HG03159 (cell line): ENCODE data around the gene BPHL.
"Not testable (repeated sequence)": the region's sequence is repeated elsewhere in the genome, so short reads cannot be mapped to it uniquely, and the experiment has no call there.

Source experiments
- ATAC-seq: cut with Tn5 transposase; IDR thresholded peaks from one replicate; pipeline ENCODE4 v1.9.1; 2021; ENCODE audit warnings: mild to moderate bottlenecking, moderate library complexity; ENCODE audit not compliant: unreplicated experiment

Gene BPHL

DNA sequence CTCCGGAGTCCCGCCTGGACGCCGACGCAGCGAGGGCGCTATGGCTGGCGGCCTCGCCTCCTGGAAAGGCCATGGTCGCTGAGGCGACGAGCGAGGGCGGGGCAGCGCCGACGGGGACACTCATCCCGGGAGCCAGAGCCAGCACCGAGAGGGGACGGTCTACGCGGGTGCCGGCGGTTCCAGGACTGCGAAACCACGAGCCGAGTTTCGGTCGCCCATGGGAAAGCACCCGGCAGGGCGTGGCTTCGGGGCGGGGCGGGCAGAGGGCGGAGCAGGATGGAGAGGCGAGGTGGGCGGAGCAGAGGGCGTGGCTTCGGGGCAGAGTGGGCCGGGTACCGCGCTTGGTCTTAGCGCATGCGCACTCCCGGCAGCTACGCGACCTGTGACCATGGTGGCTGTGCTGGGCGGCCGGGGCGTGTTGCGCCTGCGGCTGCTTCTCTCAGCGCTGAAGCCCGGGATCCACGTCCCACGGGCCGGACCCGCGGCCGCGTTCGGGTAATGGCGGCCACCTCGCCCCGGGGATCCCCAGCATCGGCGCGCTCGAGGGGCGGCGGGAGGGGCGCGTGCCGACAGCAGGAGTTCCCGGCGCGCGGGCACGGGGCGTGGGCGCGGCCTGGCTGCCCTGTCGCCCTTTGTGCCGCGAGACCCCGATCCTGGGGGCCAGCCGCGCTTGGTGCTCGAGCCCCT, at the start of gene BPHL:
TSS of gene BPHL (plus strand) at position 359 of the 687 bp plus-strand sequence. CDS start at position 389, 30 bp downstream.
- peak; percentile 94 for ATAC-seq

DNA sequence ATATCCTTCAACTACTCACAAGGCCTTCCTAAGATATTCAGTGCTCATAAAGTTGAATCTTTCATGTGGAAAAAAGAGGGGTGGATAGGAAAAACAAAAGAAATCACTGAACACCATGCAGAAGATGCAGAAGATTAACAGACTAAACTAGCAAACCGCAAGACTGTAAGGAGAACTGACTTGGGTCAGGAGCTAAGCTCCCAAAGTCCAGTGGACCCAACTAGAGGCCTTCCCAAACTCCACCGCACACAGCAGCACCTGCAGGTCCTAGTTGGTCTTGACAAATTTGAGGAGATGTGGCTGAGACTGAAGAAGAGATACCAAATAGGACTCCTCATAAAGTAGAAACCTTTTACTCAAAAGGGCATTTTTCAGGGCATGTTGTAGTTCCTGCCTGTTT, 46.9 kb upstream of the BPHL start:
- ATAC-seq = no peak

DNA sequence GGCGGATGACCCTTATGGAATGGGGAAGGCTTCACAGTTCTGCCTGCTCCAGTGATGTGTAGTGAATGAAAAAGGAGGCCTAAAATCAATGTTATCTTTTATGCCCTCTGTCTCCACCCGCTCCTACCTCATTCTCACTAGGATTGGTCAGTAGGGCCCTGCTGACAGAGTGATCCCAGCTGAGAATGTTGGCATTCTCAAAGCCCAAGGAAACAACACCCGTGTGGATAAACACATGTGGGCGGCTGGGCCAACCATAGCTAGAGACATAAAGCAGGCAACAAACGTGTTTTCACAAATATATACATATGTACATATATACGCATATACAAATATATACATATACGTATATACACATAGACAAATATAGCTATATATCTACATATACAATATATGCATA, 45.7 kb upstream of the BPHL start:
- ATAC-seq = no peak

GRCh38 chr6:3073382-3073781, 45.1 kb upstream of the BPHL start:
- no peak for ATAC-seq

GRCh38 chr6:3075772-3076113, 42.8 kb upstream of the BPHL start:
- no peak for ATAC-seq

DNA sequence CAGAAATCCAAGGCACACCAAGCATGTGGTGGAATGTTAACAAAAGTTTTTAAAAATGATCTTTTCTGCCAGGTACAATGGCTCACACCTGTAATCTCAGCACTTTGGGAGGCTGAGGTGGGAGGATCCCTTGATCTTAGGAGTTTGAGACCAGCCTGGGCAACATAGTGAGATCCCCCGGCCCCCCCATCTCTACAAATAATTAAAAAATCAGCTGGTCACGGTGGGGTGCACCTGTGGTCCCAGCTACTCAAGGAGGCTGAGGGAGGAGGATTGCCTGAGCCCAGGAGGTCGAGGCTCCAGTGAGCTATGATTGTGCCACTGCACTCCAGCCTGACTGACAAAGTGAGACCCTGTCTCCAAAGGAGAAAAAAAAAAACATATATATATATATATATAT, 42.2 kb upstream of the BPHL start:
- ATAC-seq = no peak

DNA sequence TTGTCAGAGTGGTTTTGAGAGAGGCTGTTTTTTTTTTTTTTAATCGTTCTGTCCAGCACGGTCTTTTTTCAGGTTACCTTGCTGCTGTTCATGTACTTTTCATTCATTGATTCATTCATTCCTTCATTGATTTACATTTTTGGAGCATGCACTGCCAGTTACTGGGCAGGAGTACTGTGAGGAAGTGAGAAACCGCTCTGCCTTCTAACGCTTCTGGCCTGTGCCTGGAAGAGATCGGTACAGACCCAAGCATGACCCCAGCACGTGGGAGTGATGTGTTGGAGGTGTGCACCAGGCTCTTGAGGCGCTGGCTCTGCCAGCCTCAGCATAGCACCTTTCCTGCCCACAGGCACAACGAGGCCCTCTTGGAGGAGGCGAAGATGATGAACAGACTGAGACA, 41.1 kb upstream of the BPHL start:
- ATAC-seq = no peak

GRCh38 chr6:3078952-3079351, 39.6 kb upstream of the BPHL start:
- ATAC-seq = not testable (repeated sequence)

DNA sequence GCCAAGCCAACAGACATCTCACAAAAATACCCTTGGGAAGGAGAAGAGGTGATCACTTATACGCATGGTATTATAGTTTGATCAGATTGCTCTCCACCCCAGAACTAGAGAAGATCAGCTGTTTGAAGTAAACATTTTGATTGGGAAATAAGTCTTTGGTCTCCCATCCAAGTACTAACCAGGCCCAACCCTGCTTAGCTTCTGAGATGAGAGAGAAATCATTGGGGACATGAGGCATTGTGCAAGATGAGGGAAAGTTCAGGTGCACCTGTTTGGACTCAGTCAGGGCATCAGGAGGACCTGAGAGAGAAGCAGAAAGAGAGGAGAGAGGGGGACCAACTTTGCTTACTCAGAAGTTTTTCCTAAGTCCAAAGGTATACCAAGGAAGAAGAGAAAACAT, 38.8 kb upstream of the BPHL start:
- no peak for ATAC-seq

DNA sequence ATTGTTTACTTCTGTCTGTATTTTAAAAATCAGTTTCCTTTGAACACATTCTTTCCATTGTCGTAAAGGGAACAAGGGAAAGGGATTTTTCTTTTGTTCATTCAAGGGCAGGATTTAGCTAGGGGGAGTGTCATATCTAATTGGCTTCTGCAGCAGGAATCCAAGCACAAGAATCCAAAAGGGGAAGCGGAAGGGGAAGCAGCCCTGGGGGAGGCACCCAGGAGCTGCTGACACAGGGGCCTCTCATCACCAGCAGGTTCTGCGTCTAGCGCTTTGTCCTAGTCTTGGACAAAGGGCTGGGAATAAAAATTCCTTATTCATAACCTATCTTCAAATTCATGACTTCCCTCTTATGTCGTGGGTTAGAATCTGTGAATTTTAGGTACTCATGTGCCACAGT, 36.6 kb upstream of the BPHL start:
- ATAC-seq = no peak

- ATAC-seq = no peak
Measured at GRCh38 chr6:3085074-3085473, 33.4 kb upstream of the BPHL start.

GRCh38 chr6:3086282-3086946, 32.1 kb upstream of the BPHL start:
- no peak for ATAC-seq

GRCh38 chr6:3088446-3088845, 30.1 kb upstream of the BPHL start:
- no peak for ATAC-seq

DNA sequence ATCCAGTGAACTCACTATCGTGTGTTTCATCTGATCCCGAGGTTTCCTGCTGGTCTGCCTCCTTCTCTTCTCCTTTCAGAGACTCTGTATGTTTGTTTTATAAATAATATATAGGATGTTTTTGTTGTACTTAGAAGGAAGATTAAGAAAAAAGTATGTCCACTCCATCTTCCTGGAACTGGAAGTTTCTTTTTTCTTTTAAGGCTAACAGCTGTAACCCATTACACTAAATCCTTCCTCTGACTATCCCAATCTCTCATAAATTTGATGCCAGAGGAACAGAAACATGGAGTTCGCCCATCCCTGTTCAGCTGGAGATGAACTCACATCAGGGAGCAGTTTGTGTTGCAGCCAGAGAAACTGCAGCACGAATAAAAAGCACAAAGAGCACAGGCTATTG, 29.5 kb upstream of the BPHL start:
- ATAC-seq = no peak

DNA sequence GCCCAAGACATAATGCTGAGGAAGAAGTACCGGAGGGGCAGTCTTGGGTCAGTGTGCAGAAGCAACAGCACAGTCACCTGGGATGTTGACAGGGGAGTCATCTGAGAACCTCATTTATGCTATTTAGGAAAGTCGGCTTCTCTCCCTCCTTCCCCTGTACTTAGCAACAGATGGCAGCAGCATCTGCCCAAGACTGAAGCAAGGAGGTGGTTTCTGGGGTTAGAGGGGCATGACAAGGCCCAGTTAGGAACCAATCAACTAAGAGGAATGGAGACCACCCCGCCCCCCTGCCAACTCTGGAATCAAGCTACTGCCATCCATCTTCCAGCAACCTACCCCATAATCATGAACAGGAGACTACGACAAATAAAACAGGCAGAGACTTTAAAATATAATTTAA, 28.5 kb upstream of the BPHL start:
- no peak for ATAC-seq

- ATAC-seq = no peak
Measured at GRCh38 chr6:3094815-3095214, 23.7 kb upstream of the BPHL start.

GRCh38 chr6:3102875-3103274, 15.6 kb upstream of the BPHL start:
- ATAC-seq = no peak

DNA sequence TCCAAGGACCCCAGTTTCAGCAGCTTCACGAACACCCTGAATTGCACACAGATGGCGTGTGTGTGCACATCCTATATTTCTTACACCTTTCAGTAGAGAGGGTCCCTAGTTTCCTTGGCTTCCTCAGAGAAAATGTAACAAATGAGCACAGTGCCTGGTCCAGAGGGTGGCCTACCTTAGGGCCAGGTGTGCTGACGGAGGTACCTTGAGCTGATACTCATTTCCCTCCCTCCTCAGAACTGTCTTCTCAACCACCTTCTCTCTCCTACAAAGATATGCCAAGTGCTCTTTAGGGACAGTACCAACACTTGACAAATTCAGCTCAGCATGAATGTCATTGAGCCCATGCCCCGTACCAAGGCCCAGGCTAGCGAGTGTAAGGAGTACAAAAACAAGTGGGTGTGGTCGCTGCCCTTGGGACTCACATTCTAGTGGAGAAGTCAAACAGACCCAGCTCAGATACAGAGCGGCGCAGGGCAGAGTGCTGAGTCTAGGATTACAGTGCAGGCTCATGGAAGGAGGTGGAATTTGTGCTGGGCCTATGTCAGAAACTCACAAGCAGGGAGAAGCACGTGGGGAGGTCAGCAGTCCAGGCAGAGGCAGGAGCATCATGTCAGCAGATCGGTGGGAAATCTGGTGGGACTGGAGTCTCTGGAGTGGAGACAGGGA, 9.6 kb upstream of the BPHL start:
- no peak for ATAC-seq

- ATAC-seq = no peak
Measured at GRCh38 chr6:3109761-3110160, 8.8 kb upstream of the BPHL start.

DNA sequence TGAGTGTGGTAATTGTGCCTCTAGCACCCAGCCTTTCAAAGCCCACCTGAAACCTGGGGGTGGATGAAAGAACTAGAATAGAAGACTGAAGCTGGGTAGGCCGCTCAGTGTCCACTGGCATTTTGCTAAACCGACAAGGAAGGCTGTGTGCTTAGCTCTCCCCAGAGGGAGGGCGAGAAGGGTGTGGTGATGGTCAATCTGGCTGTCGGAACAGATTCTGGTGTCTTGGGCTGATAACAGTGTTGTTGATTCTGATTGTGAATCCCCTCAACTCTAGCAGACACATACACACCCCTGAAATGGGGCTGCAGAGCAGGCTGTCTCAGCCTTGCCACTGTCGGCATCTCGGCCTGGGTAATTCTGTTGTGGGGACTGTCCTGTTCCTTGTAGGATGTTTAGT, 4.1 kb upstream of the BPHL start:
- ATAC-seq = no peak

- peak; percentile 5 for ATAC-seq
Measured at GRCh38 chr6:3117912-3118352, 579 bp upstream of the BPHL start.

DNA sequence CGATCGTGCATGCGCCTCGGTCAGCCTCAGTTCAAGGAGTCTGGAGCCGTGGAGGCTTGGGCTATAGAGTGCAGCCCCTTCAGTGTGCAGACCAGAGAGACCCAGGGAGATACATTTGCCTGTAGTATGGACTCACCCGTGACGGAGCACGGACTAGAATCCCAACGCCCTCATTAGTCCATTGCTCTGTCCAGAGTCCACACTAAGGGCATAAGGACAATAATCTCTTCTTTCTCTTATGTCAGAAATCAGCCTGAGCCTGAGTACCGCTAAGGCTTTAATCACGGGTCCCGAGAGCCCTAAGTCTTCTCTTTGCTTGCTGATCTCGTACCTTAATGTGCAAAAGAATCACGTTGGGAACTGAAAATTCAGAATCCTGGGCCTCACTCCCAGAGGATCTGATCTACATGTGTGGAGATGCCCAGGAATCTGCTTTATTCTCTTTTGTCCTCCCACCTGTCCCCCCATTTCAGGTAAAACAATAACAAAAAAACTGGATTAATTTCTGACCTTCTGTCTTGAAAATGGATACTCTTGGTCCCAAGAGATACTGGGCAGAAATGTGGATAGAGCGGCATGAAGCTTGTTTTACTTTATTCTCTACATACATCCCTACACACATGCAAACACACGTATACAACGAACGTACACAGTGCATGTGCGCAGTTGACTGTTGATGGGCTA, 671 bp downstream of the BPHL start:
- peak; percentile 31 for ATAC-seq
